Endothelial cell of umbilical vein (primary cell): Measurements from ENCODE around the gene PYHIN1. TPM values are rescaled to one million over a fixed set of nuclear protein-coding genes. Genes with fewer than 3 reads are reported as not detected.

Experiments
- BruUV-seq: library from RNA; stranded (reverse); fragments of 400-500 nt; replicated peaks from 2 replicates; lab custom pipeline; 2021; lab: Mats Ljungman, UMichigan
- CTCF ChIA-PET: fragments of 300-600, 350-600 bp; sonication (Branson Sonifier 250); formaldehyde crosslinking; loops from one replicate; lab custom pipeline; 2021; ENCODE audit warnings: antibody characterized with exemption, inconsistent platforms; lab: Charles Lee
- POLR2A ChIA-PET: fragments of 300-600, 350-600 bp; sonication (Branson Sonifier 250); formaldehyde crosslinking; loops from one replicate; lab custom pipeline; 2021; ENCODE audit warnings: antibody characterized with exemption, inconsistent platforms; lab: Charles Lee
- DNase-seq: peaks from one replicate; pipeline ENCODE4 v3.0.0-alpha.2; 2011; ENCODE audit warnings: low read depth, low spot score
- FAIRE-seq: peaks from 2 replicates; lab custom pipeline; 2011; peaks lifted over from hg19 to GRCh38; lab: Jason Lieb, UNC
- H2AFZ ChIP-seq: 2 replicates; pipeline ENCODE4 v1.6.0; 2012; ENCODE audit warnings: low read depth, low read length, control low read depth, inconsistent platforms
- H3K27ac ChIP-seq: 2 replicates; pipeline ENCODE4 v1.5.1; 2011; ENCODE audit warnings: low read depth, mild to moderate bottlenecking, control low read depth, low read length, moderate library complexity; ENCODE audit not compliant: insufficient read depth
- H3K27me3 ChIP-seq, 2 experiments: 2 replicates each; pipeline versions ENCODE4 v1.6.0 to v1.6.1; 2011; ENCODE audit warnings: low read length in 2 of 2, mixed read lengths in 1 of 2; ENCODE audit not compliant: control insufficient read depth in 2 of 2, insufficient read depth in 2 of 2
- H3K36me3 ChIP-seq, 2 experiments: 2 replicates in 1 of 2; 3 replicates in 1 of 2; pipeline ENCODE4 v1.5.1; 2011; ENCODE audit warnings: low read length in 2 of 2, mild to moderate bottlenecking in 1 of 2, moderate library complexity in 1 of 2; ENCODE audit not compliant: control insufficient read depth in 2 of 2, insufficient read depth in 2 of 2; ENCODE audit errors: extremely low read depth in 1 of 2
- H3K4me1 ChIP-seq: 3 replicates; pipeline ENCODE4 v1.5.1; 2011; ENCODE audit warnings: mild to moderate bottlenecking, low read length; ENCODE audit not compliant: control insufficient read depth, insufficient read depth; ENCODE audit errors: extremely low read depth
- H3K4me2 ChIP-seq: 2 replicates; pipeline ENCODE4 v1.6.1; 2011; ENCODE audit warnings: low read length, control low read depth, mixed read lengths; ENCODE audit not compliant: insufficient read depth
- H3K4me3 ChIP-seq, 3 experiments: fragments of 200-600 bp in 1 of 3; sonication (generic), shearing (Covaris generic) in 1 of 3; replicated peaks in 1 of 3; 2 replicates each; pipeline ENCODE4 v1.5.1; 2011 to 2016; ENCODE audit warnings: control low read depth in 3 of 3, low read length in 3 of 3, mild to moderate bottlenecking in 2 of 3, inconsistent platforms in 1 of 3, low read depth in 1 of 3, moderate library complexity in 1 of 3; ENCODE audit not compliant: insufficient read depth in 1 of 3
- H3K79me2 ChIP-seq: 2 replicates; pipeline ENCODE4 v1.6.0; 2012; ENCODE audit warnings: low read length, inconsistent platforms; ENCODE audit not compliant: control insufficient read depth, insufficient read depth
- H3K9ac ChIP-seq: replicated peaks from 2 replicates; pipeline ENCODE3; 2011; ENCODE audit warnings: low read length, control low read depth; ENCODE audit not compliant: insufficient read depth; ENCODE audit errors: extremely low read depth
- H3K9me1 ChIP-seq: replicated peaks from 3 replicates; pipeline ENCODE4 v1.6.0; 2011; ENCODE audit warnings: mild to moderate bottlenecking, low read length; ENCODE audit not compliant: control insufficient read depth, insufficient read depth; ENCODE audit errors: extremely low read depth
- H3K9me3 ChIP-seq: replicated peaks from 2 replicates; pipeline ENCODE4 v1.5.1; 2012; ENCODE audit warnings: low read length, inconsistent platforms; ENCODE audit not compliant: control insufficient read depth, insufficient read depth
- H4K20me1 ChIP-seq: replicated peaks from 2 replicates; pipeline ENCODE3; 2011; ENCODE audit warnings: mild to moderate bottlenecking, low read length; ENCODE audit not compliant: control insufficient read depth, insufficient read depth; ENCODE audit errors: extremely low read depth
- EZH2 ChIP-seq: IDR thresholded peaks from 2 replicates; pipeline ENCODE4 v1.6.1; 2012; ENCODE audit warnings: borderline replicate concordance, low read depth, mild to moderate bottlenecking, moderate library complexity, low read length, inconsistent platforms; ENCODE audit not compliant: severe bottlenecking
- FOS ChIP-seq: IDR thresholded peaks from 2 replicates; pipeline ENCODE4 v1.6.1; 2011; ENCODE audit warnings: mild to moderate bottlenecking, low read length, moderate library complexity, borderline replicate concordance; ENCODE audit not compliant: insufficient read depth
- GATA2 ChIP-seq: IDR thresholded peaks from 2 replicates; pipeline ENCODE4 v1.7.0; 2011; ENCODE audit warnings: low read depth, mild to moderate bottlenecking, moderate library complexity, mixed read lengths, low read length; ENCODE audit not compliant: insufficient read length, insufficient read depth
- JUN ChIP-seq: IDR thresholded peaks from 2 replicates; pipeline ENCODE4 v1.6.1; 2011; ENCODE audit warnings: borderline replicate concordance, low read depth; ENCODE audit not compliant: insufficient read length, insufficient read depth
- MYC ChIP-seq: IDR thresholded peaks from one replicate; pipeline ENCODE4 v1.6.1; 2011; ENCODE audit warnings: mild to moderate bottlenecking, low read depth, low read length
- dilution Hi-C: fragments of 300-500 bp; cut with MboI; formaldehyde crosslinking; loops from one replicate; pipeline ENCODE4 v1.15.0; 2019; ENCODE audit warnings: low sequenced_read_pairs; ENCODE audit not compliant: extremely low pct_ligation_motif_present
- intact Hi-C: fragments of 100-400 bp; cut with micrococcal nuclease; formaldehyde crosslinking; loops from one replicate; pipeline ENCODE4 v1.10.0; 2022
- polyA plus RNA-seq, 4 experiments: library from polyadenylated mRNA; depleted of rRNA in 3 of 4; stranded (reverse) in 3 of 4; unstranded in 1 of 4; fragments of >200 nt; gene quantifications; 2 replicates each; pipeline versions ENCODE4 v1.2.1 to v1.2.3, GENCODE V29; 2011 to 2012; ENCODE audit warnings: missing spikeins in 1 of 4
- total RNA-seq: library from RNA; stranded (reverse); gene quantifications from 2 replicates; pipeline ENCODE4 v1.2.3, GENCODE V29; 2021
- TF ChIP-seq, protein P1 (sequence below), 2 donors: IDR thresholded peaks; 1 replicate in 1 of 2; 2 replicates in 1 of 2; pipeline ENCODE4 v1.5.1; 2011; ENCODE audit warnings: low read length in 2 of 2, mild to moderate bottlenecking in 2 of 2, moderate library complexity in 2 of 2, control low read depth in 1 of 2, inconsistent platforms in 1 of 2, low read depth in 1 of 2; ENCODE audit not compliant: insufficient read depth in 1 of 2; ENCODE audit errors: extremely low read depth in 1 of 2
- TF ChIP-seq, protein P2 (sequence below): IDR thresholded peaks from 2 replicates; pipeline ENCODE4 v1.6.1; 2011; ENCODE audit not compliant: insufficient read depth, insufficient read length

PYHIN1 gene
- total and polyA plus RNA-seq, 2 donors (not counting 3 experiments of a cell fraction or from before 2014, with no cell fraction given) = not detected

DNA sequence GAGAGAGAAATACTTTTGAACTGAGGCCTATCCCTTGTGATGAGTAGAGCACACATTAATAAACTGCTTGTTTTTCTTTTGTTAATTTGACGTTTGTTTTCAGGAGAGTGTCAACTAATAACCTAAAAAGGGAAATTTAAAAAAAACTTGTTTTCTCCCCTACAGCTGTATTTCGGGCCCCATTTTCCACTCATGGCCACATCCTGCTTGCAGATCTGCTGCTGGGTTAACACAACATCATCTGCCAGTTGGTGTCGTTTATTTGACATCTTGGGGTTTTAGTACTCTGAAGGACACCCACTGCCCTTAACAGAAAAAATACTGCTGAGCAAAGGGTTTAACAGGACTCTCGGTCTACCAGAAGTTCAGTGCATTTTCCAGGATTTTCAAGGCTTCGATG is 848 bp upstream of the PYHIN1 start:
- no peaks in the 10 kb centered on the region for H3K79me2 ChIP-seq
- intact Hi-C loops (no loop called here), dilution Hi-C loops (no loop called here)
- H4K20me1 ChIP-seq = no peaks in the 10 kb centered on the region
- DNase-seq (no peak), FAIRE-seq (no peak)
- no peaks in the 10 kb centered on the region for H3K27me3 ChIP-seq
- ChIA-PET POLR2A (no interaction called here), CTCF (no interaction called here)
- no peak overlapping the region for H3K27ac ChIP-seq
- H3K4me2 ChIP-seq = no peak overlapping the region
- H2AFZ ChIP-seq = no peak overlapping the region
- H3K36me3 ChIP-seq = no peaks in the 10 kb centered on the region
- H3K9ac ChIP-seq = no peak overlapping the region
- BruUV-seq = no TSS peak
- TF ChIP-seq, protein P1, sequence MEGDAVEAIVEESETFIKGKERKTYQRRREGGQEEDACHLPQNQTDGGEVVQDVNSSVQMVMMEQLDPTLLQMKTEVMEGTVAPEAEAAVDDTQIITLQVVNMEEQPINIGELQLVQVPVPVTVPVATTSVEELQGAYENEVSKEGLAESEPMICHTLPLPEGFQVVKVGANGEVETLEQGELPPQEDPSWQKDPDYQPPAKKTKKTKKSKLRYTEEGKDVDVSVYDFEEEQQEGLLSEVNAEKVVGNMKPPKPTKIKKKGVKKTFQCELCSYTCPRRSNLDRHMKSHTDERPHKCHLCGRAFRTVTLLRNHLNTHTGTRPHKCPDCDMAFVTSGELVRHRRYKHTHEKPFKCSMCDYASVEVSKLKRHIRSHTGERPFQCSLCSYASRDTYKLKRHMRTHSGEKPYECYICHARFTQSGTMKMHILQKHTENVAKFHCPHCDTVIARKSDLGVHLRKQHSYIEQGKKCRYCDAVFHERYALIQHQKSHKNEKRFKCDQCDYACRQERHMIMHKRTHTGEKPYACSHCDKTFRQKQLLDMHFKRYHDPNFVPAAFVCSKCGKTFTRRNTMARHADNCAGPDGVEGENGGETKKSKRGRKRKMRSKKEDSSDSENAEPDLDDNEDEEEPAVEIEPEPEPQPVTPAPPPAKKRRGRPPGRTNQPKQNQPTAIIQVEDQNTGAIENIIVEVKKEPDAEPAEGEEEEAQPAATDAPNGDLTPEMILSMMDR (IDR thresholded peaks at IDR 0.05; ENCODE audit: extremely low read depth in 1 of 2, insufficient read depth in 1 of 2, low read depth in 1 of 2, low read length in 2 of 2) = no peak
- no peak for TF ChIP-seq JUN
- no peak for TF ChIP-seq EZH2
- no peak for TF ChIP-seq GATA2
- TF ChIP-seq MYC = no peak
- TF ChIP-seq, protein P2, sequence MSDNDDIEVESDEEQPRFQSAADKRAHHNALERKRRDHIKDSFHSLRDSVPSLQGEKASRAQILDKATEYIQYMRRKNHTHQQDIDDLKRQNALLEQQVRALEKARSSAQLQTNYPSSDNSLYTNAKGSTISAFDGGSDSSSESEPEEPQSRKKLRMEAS = no peak
- no peak for TF ChIP-seq FOS
- no peak overlapping the region for H3K4me3 ChIP-seq
- H3K9me3 ChIP-seq = no peaks in the 10 kb centered on the region
- H3K9me1 ChIP-seq = no peaks in the 10 kb centered on the region
- H3K4me1 ChIP-seq = no peaks in the 10 kb centered on the region
